ENCODE data around the gene AGAP5.
"Not testable (repeated sequence)": the region's sequence is repeated elsewhere in the genome, so short reads cannot be mapped to it uniquely, and the experiment has no call there.

The AGAP5 gene

DNA sequence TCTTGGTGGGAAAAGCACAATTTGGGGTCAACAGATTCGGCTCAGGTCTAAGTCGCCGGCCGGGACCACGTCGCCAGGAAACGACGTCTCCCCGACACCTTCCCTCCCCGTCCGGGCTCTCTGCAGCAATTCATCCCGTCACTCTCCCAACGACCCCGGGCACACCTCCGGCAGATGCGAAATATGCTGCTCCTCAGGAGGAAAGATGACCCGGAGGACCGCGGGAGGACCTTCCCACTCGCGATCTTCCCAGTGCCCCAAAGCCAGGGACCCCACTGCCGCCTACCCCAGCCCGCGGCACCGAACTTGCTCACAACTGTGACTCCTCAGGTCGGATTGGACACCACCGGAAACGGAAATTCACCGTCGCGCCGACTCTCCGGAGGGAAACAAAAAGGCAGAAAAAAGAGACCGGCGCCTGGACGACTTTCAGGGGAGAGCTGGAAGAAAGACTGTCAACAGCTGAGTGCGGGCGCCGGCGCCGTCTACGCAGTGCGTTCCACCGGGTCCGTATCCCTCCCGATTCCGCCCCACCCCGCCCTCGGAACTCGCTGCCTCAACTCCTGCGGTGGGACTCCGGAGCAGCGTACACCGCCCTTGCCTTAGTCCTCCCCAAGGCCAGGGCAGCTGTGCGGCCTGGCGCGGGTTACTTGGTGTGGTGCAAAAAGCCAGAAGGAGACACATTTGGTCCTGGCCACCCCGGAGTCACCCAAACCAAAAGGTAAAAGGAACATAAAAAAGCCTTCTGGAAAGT, 32.4 kb upstream of the AGAP5 start:
- Mint-ChIP-seq H3K36me3 (ENCODE audit: low read depth) (peaks cover 66% of the 10 kb centered on the region), H3K9me3 (no peaks in the 10 kb centered on the region), H3K27me3 (no peaks in the 10 kb centered on the region), H3K27ac (peak overlapping the region; percentile 95), H3K4me3 (peak overlapping the region; percentile 90), H3K4me1 (ENCODE audit: low read depth) (peaks cover 12% of the 10 kb centered on the region)
- intact Hi-C loops (cut with micrococcal nuclease), result loop anchor here (1.0 kb wide), 1 partner anchor 14 kb away; the partner anchor contains the start of gene SEC24C

DNA sequence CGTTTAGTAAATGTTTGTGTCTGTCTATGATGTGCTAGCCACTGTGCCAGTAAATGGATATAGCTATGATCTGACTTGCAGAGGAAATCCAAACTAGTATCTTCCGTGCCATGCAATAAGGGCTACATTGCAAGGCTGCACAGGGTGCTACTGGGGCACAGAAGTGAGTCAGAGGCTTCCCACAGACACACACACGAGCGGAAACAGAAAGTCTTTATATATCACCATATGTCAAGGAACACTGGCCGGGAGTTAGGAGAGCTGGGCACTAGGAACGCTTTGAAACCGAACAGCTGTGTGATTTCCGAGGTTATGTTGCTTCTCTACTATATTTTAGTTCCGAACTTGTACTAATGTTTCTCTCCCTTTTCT, 31.9 kb upstream of the AGAP5 start:
- H3K9me3 Mint-ChIP-seq, H3K27me3 Mint-ChIP-seq: not testable (repeated sequence)
- peaks cover 63% of the 10 kb centered on the region for H3K36me3 Mint-ChIP-seq (ENCODE audit: low read depth)
- intact Hi-C loops (cut with micrococcal nuclease), result loop anchor here (1.0 kb wide), 1 partner anchor 15 kb away; the partner anchor contains the start of gene SEC24C
- H3K4me1 Mint-ChIP-seq (ENCODE audit: low read depth), result peaks cover 12% of the 10 kb centered on the region
- peak overlapping the region; percentile 95 for H3K27ac Mint-ChIP-seq
- peak overlapping the region; percentile 90 for H3K4me3 Mint-ChIP-seq

DNA sequence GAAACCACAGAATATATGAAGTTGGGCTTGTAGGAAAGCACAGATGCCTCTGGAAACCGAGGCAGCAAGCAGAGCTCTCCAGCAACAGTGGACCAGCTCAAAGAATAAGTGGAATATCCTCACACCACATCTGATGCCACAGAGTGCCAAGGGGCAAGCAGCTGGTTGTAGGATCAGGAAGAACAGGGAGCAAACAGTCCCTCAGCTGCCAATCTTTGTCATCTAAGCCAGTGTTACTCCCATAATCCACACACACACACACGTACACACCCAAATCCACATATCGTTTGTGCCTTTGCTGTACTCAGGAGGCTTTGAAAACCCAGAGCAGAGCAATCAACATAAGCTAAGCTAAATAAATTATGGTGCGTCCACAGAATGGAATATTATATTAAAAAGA, 25.6 kb upstream of the AGAP5 start:
- H3K4me3 Mint-ChIP-seq, result no peak overlapping the region
- H3K9me3 Mint-ChIP-seq, result no peaks in the 10 kb centered on the region
- H3K27me3 Mint-ChIP-seq, result no peaks in the 10 kb centered on the region
- peak overlapping the region; percentile 32 for H3K27ac Mint-ChIP-seq
- H3K4me1 Mint-ChIP-seq (ENCODE audit: low read depth), result peaks cover 39% of the 10 kb centered on the region
- peaks cover 80% of the 10 kb centered on the region for H3K36me3 Mint-ChIP-seq (ENCODE audit: low read depth)
- intact Hi-C loops (cut with micrococcal nuclease), result no loop called here

DNA sequence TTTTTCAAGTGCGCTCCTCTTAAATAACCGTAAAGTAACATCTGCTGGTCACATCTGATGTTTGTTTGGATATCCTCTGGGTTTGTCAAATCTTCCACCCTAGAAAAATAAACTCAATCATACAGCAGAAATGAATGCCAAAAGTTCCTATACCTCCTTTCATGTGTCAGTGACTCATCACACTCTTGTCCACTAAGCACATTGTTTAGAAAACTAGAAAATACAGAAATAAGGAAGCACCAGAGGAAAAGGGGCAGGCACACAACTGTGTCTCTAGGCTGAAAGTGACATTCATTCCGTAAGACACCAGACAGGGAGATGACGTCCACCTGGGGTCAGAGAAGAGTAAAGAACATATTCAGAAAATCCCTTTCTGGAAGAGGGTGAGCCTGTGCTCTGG, 22.7 kb upstream of the AGAP5 start:
- Mint-ChIP-seq H3K36me3 (ENCODE audit: low read depth) (peaks cover 71% of the 10 kb centered on the region), H3K4me3 (peak overlapping the region; percentile 1), H3K4me1 (ENCODE audit: low read depth) (peaks cover 58% of the 10 kb centered on the region), H3K27ac (peak overlapping the region; percentile 95)
- H3K9me3 Mint-ChIP-seq; H3K27me3 Mint-ChIP-seq; intact Hi-C loops (cut with micrococcal nuclease): not testable (repeated sequence)

DNA sequence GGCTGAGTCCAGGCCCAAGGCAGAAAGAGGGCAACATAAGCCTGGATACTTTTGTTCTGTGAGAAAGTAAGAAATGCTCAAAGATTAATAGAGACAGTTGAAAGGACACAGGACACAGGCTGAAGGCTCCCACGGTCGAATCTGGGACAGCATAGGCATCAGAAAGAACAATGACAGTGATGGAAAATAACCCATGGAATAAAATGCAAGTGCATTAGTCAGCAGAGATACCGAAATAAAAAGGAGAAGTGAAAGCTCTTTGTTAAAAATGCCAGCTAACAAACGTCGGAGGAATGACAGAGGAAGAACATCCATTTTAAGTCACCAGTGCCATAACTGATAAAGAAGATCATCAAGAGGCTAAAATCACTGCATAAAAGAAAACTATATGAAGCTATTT, 19.6 kb upstream of the AGAP5 start:
- peaks cover 58% of the 10 kb centered on the region for H3K4me1 Mint-ChIP-seq (ENCODE audit: low read depth)
- intact Hi-C loops (cut with micrococcal nuclease), result loop anchor here (2.0 kb wide), 1 partner anchor 27 kb away; the partner anchor contains the start of gene SEC24C
- H3K4me3 Mint-ChIP-seq, result peak overlapping the region; percentile 55
- H3K36me3 Mint-ChIP-seq (ENCODE audit: low read depth), result peaks cover 69% of the 10 kb centered on the region
- no peaks in the 10 kb centered on the region for H3K9me3 Mint-ChIP-seq
- H3K27ac Mint-ChIP-seq, result peak overlapping the region; percentile 95
- no peaks in the 10 kb centered on the region for H3K27me3 Mint-ChIP-seq

DNA sequence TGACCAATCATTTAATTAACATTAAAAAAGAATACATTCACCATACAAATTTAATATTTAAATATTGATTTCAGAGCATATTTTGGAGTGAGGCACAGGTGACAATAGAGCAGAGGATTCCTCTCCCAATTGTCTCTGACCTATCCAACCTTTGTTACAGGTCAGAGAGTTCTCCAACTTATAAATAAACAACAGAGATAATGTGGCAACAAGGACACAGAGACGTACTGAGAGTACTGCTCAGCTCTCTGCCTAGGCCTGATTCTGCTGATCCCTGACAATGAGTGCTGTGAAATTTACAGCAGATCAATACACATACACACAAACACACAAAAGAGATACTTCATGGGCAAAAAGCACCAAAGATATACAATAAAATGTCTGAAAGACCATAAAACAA, 18.3 kb upstream of the AGAP5 start:
- H3K27ac Mint-ChIP-seq, result peak overlapping the region; percentile 95
- intact Hi-C loops (cut with micrococcal nuclease), result loop anchor here (2.0 kb wide), 1 partner anchor 29 kb away; the partner anchor contains the start of gene SEC24C
- peaks cover 66% of the 10 kb centered on the region for H3K36me3 Mint-ChIP-seq (ENCODE audit: low read depth)

DNA sequence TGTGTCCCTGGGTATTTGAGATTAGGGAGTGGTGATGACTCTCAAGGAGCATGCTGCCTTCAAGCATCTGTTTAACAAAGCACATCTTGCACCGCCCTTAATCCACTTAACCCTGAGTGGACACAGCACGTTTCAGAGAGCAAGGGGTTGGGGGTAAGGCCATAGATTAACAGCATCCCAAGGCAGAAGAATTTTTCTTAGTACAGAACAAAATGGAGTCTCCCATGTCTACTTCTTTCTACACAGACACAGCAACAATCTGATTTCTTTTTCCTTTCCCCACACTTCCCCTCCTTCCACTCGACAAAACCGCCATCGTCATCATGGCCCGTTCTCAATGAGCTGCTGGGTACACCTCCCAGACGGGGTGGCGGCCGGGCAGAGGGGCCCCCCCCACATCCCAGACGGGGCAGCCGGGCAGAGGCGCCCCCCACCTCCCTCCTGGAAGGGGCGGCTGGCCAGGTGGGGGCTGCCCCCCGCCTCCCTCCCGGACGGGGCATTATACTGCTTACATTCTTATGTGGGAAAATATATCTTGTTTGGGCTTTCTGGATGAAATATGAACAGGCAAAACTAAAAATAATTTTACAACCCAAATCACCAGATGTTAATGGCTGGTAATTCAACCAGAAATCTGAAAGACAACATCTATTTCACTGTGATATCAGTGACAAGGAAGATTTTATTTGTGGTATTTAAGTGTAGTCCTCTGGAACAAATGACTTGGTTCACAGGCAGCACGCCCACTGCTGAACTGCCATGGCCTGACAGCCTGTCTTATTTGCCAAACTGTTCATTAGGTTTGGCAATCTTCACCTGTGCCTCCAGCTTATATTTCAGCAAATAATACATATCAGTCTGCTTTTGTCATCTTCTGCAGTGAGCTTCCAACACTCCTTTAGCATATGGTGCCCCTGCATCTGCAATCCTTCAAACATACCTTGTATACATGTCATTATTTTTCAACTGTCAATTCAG, 17.6 kb upstream of the AGAP5 start:
- peaks cover 38% of the 10 kb centered on the region for H3K4me1 Mint-ChIP-seq (ENCODE audit: low read depth)
- intact Hi-C loops (cut with micrococcal nuclease), result loop anchor here (2.0 kb wide), 1 partner anchor 29 kb away; the partner anchor contains the start of gene SEC24C
- peaks cover 64% of the 10 kb centered on the region for H3K36me3 Mint-ChIP-seq (ENCODE audit: low read depth)
- H3K27ac Mint-ChIP-seq, H3K27me3 Mint-ChIP-seq, H3K4me3 Mint-ChIP-seq, H3K9me3 Mint-ChIP-seq: not testable (repeated sequence)

More for the DNA sequence above, 18.3 kb upstream of the AGAP5 start:
- Mint-ChIP-seq H3K4me3 (no peak overlapping the region), H3K9me3 (no peaks in the 10 kb centered on the region), H3K27me3 (no peaks in the 10 kb centered on the region), H3K4me1 (ENCODE audit: low read depth) (peaks cover 46% of the 10 kb centered on the region)

DNA sequence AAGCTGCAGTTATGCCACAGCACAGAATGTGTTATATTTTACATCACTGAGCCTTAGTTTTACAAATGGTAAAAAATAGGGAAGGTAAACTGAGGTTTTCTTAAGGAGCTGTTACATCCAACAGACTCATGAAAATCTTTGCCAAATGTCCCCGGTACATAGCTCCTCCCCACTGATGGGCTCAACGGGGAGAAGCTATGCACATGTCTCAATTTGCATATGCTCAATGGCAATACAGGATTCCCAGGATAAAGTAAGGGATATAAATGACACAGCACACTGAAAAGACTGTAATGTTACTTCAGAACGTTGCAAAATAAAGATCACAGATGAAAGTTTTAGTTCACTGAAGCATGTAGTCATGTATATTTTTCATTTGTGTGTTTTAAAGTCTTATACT, 16.6 kb upstream of the AGAP5 start:
- H3K27ac Mint-ChIP-seq; H3K9me3 Mint-ChIP-seq; H3K4me3 Mint-ChIP-seq; H3K27me3 Mint-ChIP-seq; intact Hi-C loops (cut with micrococcal nuclease): not testable (repeated sequence)
- H3K4me1 Mint-ChIP-seq (ENCODE audit: low read depth), result peaks cover 28% of the 10 kb centered on the region
- H3K36me3 Mint-ChIP-seq (ENCODE audit: low read depth), result peaks cover 61% of the 10 kb centered on the region

DNA sequence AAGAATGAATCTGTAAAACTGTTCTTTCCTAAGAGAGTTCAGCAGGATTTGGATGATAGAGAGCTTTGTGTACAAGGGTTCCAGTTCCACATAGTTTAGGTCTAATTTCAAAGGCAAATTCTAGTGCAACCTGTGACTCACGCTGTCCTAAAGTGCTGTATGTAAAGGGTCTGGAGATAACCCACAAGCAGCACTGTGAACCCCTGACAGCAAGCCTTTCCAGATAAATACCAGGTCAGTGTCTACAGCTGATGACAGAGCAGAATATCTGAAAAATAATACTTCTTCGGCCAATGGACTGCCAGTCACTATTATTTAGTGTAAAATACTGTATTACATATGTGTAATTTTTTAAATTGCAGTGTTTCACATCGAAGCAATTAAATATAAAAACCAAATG, 16.0 kb upstream of the AGAP5 start:
- Mint-ChIP-seq H3K36me3 (ENCODE audit: low read depth) (peaks cover 61% of the 10 kb centered on the region), H3K4me1 (ENCODE audit: low read depth) (peaks cover 23% of the 10 kb centered on the region)
- H3K27ac Mint-ChIP-seq; H3K4me3 Mint-ChIP-seq; intact Hi-C loops (cut with micrococcal nuclease); H3K9me3 Mint-ChIP-seq; H3K27me3 Mint-ChIP-seq: not testable (repeated sequence)

DNA sequence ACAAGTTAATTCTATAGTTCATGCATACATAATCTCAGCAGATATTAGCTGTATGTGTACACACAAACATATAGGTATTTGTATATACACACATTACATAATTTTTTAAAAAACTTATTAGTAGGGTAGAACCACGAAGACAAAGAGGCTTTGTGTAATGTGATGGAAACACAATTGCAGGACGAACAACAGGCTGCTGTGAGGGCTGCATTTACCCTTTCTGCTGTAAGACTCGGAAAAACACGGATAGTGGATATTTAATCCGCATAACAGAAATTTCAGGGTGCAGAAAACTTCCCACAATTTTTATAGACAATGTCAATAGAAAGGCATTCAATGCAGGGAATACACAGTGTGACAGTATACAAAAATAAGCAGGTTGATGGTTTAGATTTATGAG, 13.8 kb upstream of the AGAP5 start:
- H3K9me3 Mint-ChIP-seq; H3K27me3 Mint-ChIP-seq; H3K27ac Mint-ChIP-seq; H3K4me3 Mint-ChIP-seq; intact Hi-C loops (cut with micrococcal nuclease): not testable (repeated sequence)
- peaks cover 65% of the 10 kb centered on the region for H3K36me3 Mint-ChIP-seq (ENCODE audit: low read depth)
- H3K4me1 Mint-ChIP-seq (ENCODE audit: low read depth), result peaks cover 18% of the 10 kb centered on the region

DNA sequence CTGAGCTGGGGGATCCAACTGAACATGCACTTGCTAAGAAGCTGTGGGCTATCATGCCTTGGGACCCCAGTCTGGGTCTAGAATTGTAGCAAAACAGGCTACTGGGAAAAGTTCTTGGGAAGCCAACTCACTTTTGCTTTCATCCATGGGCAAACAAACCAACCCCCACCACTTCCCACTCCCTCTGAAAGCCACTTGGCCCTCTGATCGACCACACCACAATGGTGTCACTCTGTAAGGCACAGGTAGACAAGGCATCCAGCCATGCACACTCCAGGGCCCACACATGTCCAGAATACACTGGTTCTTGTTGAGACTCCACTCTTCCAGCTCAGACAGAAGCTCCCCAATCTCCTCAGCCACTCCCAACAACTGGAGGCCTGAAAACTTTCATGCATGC, 10.2 kb upstream of the AGAP5 start:
- H3K4me3 Mint-ChIP-seq; intact Hi-C loops (cut with micrococcal nuclease); H3K27ac Mint-ChIP-seq; H3K9me3 Mint-ChIP-seq; H3K27me3 Mint-ChIP-seq: not testable (repeated sequence)
- H3K4me1 Mint-ChIP-seq (ENCODE audit: low read depth), result peaks cover 28% of the 10 kb centered on the region
- H3K36me3 Mint-ChIP-seq (ENCODE audit: low read depth), result peaks cover 76% of the 10 kb centered on the region

DNA sequence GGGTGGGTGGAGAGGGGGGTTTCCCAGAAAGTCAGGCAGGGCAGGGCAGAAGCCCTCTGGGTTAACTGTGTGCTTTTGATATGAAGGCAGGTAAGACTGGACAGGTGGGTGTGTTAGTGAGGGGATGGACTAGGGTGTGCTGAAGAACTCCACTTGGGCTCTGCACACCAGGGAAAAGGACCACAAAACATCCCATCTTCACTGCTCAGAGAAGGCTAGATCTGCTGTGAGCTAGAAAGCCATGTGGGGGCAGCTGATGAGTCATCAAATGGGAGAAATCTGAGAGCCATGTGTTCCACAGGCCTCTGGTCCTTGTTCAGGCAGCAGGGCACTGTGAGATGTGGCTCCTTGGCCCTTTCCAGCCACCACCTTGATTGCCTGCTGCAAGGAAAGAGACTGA, 9.7 kb upstream of the AGAP5 start:
- H3K4me3 Mint-ChIP-seq; H3K27me3 Mint-ChIP-seq; intact Hi-C loops (cut with micrococcal nuclease); H3K9me3 Mint-ChIP-seq; H3K27ac Mint-ChIP-seq: not testable (repeated sequence)
- Mint-ChIP-seq H3K36me3 (ENCODE audit: low read depth) (peaks cover 72% of the 10 kb centered on the region), H3K4me1 (ENCODE audit: low read depth) (peaks cover 29% of the 10 kb centered on the region)

DNA sequence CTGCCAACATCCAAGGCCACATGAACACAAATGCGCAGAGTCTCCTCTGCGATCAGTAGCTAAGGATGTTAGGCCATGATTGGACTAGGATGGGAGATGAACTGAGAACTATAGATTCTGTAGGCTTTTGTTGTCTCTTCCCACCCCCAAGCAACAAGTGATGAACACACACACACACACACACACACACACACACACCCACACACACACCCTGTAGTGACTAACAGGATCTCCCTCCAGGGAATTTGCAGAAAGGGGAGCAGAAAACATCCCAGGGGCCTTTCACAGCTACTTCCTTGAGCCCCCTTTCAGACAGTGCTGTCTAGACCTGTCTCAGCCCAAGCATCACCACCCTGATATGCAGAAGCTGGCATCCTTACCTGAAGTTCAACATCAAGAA, 8.6 kb upstream of the AGAP5 start:
- H3K36me3 Mint-ChIP-seq (ENCODE audit: low read depth), result peaks cover 73% of the 10 kb centered on the region
- intact Hi-C loops (cut with micrococcal nuclease); H3K27me3 Mint-ChIP-seq; H3K4me3 Mint-ChIP-seq; H3K27ac Mint-ChIP-seq; H3K9me3 Mint-ChIP-seq: not testable (repeated sequence)
- H3K4me1 Mint-ChIP-seq (ENCODE audit: low read depth), result peaks cover 38% of the 10 kb centered on the region

DNA sequence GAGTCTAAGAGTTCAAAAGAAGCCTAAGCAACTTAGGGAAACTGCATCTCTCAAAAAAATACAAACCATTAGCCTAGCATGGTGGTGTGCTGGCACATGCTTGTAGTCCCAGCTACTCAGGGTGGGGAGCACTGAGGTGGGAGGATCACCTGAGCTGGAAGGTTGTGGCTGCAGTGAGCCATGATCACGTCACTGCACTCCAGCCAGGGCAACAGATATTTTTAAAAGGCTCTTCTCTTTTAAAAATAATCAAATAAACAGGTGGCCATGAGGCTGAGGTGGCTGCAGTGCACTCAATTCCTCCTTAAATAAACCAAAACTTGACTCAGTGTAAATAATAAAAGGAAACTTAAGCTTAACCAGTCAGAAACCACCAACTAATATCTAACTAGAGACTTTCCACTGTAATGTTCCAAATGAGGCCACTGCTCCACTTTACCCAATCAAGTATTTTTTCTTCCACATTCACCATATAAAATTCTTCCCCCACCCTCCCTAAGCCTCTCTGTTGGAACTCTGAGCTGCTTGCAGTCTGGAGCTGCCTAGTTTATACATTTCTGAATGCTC, 7.7 kb upstream of the AGAP5 start:
- intact Hi-C loops (cut with micrococcal nuclease); H3K9me3 Mint-ChIP-seq; H3K4me3 Mint-ChIP-seq; H3K27ac Mint-ChIP-seq; H3K27me3 Mint-ChIP-seq: not testable (repeated sequence)
- Mint-ChIP-seq H3K36me3 (ENCODE audit: low read depth) (peaks cover 70% of the 10 kb centered on the region), H3K4me1 (ENCODE audit: low read depth) (peaks cover 47% of the 10 kb centered on the region)

Measured in dendritic cell treated with granulocyte-macrophage colony-stimulating factor and Interleukin-4, amounts not matched to agents 40 ng/mL and 50 ng/mL, for 4 days (primary cell).